HFF-Myc (cell line): Measurements from ENCODE around the gene HDAC10.

ENCODE experiments used
- DNase-seq: peaks from one replicate; pipeline ENCODE4 v3.0.0-alpha.2; 2011; ENCODE audit warnings: low read depth; ENCODE audit errors: extremely low read depth
- H3K4me3 ChIP-seq: replicated peaks from 2 replicates; pipeline ENCODE4 v1.5.1; 2011; ENCODE audit warnings: low read depth, mild to moderate bottlenecking, control low read depth, low read length
- CTCF ChIP-seq: IDR thresholded peaks from 2 replicates; pipeline ENCODE4 v1.5.1; 2012; ENCODE audit warnings: mild to moderate bottlenecking, low read depth, low read length, control low read depth; ENCODE audit errors: missing control alignments

Gene HDAC10

DNA sequence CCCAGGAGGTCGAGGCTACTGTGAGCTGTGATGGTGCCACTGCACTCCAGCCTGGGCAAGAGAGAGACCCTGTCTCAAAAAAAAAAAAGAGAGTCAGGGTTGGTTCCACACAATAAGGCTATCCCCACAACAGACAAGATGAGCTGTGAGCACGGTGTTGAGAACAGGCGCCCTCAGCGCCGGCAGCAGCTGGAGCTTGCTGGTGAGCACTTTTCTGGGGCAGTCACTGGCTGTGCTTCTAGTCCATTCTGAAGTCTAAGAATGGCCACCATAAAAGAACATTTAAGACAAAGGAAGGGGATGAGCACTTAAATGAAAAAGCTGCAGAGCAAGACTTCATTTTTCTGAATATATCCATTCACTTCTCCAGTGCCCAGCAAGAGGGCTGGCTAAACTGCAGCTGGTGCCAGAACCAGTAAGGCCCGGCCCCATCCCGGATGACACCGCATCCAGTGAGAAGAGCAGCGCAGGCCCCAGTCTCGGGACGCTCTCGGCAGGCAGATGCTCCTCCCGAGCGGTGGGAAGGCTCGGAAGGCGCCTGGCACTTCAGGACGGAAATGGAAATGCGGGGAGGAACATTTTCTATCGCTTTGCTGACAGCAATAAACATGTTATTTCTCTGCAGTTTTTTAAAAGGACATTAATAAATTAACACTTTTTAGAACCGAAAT, 18.4 kb downstream of the HDAC10 start:
- no peak for TF ChIP-seq CTCF
- DNase-seq: no peak
- no peak overlapping the region for H3K4me3 ChIP-seq

GRCh38 chr22:50229370-50229769, 21.7 kb downstream of the HDAC10 start:
- no peak for TF ChIP-seq CTCF
- DNase-seq: no peak
- no peak overlapping the region for H3K4me3 ChIP-seq

DNA sequence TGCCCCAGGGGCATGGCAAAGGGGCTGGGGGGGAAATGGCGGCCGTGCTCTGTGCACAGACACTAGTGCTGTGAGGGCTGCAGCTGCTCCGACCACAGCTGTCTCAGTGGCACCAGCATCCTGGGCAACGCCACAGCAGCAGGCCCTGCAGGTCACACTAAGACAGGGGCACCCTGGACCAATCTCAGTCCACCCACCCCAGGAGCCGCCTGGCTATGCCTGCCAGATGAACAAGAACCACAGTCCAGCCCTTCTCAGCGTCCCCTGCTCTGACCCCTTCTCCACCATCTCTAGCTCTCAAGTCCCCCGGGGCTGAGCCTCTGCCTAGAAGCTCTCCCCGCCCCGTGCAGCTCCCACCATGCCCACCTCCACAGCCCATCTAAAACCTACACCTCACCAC, 22.7 kb downstream of the HDAC10 start:
- no peak overlapping the region for H3K4me3 ChIP-seq
- no peak for TF ChIP-seq CTCF
- DNase-seq: no peak

- H3K4me3 ChIP-seq: no peak overlapping the region
- DNase-seq: no peak
- TF ChIP-seq CTCF: no peak
Measured at GRCh38 chr22:50227579-50228215, 23.4 kb downstream of the HDAC10 start.

- H3K4me3 ChIP-seq: no peak overlapping the region
- TF ChIP-seq CTCF: no peak
- DNase-seq: no peak
Measured at GRCh38 chr22:50226875-50227165, 24.2 kb downstream of the HDAC10 start.

DNA sequence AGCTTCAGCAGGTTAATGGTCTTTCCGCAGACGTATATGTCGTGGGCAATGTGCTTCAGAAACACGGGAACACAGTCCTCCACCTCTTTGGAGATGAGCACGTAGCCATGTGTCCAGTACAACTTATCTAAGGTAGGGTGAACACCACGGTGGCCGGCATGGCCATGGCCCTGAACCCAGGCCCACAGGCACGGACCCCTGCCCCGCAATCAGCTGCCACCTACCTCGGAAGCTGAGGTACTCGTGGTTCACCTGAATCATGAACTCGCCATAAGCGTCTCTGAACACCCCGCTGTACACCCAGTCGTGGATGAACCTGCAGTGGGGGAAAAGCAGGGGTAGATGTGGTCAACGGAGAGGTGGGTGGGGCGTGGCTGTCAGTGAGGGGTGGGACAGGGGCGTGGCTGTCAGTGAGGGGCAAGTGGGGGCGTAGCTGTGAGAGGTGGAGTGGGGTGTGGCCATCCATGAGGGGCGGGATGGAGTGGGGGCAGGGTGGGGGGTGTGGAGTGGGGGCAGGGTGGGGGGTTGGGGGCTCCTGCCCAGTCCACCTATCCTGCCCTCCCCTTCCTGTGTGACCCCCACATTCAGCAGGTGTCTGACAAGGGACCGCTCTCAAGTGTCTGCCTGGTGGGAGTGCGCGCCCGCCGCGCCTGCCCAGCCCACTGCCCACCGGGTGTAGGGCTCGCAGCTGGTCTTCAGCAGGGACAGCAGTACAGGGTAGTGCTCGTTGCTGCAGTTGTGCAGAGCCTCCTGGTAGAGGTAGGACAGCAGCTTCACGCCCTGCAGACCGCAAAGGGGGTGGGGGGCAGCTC, 24.8 kb downstream of the HDAC10 start:
- H3K4me3 ChIP-seq: no peak overlapping the region
- DNase-seq: no peak
- no peak for TF ChIP-seq CTCF
